ENCODE results near the gene CASZ1. TPM values are rescaled to one million over a fixed set of nuclear protein-coding genes. Genes with fewer than 3 reads are reported as not detected.

CASZ1 gene
- total RNA-seq, 1 donor from 2014 or later, result 3.4 TPM

DNA sequence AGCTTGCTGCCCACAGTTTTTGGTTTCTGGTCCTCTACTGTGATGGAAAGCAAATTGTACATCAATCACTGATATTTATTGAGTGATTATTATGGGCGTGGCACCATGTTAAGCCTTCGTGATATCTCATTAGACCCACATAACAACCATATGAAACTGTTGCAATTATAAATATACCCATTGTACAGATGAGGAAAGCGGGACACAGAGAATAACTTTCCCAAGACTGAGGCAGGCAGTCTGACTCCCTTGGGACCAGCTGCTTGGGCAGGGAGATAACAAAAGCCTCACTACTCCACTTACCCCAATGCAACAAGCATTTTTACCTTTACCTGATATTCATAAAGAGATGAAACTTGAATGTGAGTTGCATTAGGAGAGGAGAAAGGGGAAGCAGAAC, 4.3 kb upstream of the CASZ1 start:
- no peaks in the 10 kb centered on the region for H3K9me3 ChIP-seq (ENCODE audit: low read depth)
- no peak overlapping the region for H2AFZ ChIP-seq (replicated peaks)
- H3K27ac ChIP-seq, result no peak overlapping the region
- Mint-ChIP-seq H3K36me3 (no peaks in the 10 kb centered on the region), H3K9me3 (peaks cover 2% of the 10 kb centered on the region), H3K4me1 (peaks cover 36% of the 10 kb centered on the region), H3K27ac (peak overlapping the region; percentile 9), H3K4me3 (no peak overlapping the region), H3K27me3 (ENCODE audit: insufficient read depth, low read depth) (peaks cover 34% of the 10 kb centered on the region)
- TF ChIP-seq, protein P1, sequence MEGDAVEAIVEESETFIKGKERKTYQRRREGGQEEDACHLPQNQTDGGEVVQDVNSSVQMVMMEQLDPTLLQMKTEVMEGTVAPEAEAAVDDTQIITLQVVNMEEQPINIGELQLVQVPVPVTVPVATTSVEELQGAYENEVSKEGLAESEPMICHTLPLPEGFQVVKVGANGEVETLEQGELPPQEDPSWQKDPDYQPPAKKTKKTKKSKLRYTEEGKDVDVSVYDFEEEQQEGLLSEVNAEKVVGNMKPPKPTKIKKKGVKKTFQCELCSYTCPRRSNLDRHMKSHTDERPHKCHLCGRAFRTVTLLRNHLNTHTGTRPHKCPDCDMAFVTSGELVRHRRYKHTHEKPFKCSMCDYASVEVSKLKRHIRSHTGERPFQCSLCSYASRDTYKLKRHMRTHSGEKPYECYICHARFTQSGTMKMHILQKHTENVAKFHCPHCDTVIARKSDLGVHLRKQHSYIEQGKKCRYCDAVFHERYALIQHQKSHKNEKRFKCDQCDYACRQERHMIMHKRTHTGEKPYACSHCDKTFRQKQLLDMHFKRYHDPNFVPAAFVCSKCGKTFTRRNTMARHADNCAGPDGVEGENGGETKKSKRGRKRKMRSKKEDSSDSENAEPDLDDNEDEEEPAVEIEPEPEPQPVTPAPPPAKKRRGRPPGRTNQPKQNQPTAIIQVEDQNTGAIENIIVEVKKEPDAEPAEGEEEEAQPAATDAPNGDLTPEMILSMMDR (IDR thresholded peaks at IDR 0.05), result no peak
- TF ChIP-seq EZH2 (IDR thresholded peaks at IDR 0.05), result no peak
- TF ChIP-seq EZH2phosphoT487 (IDR thresholded peaks at IDR 0.05), result no peak
- H3K4me3 ChIP-seq, result no peak overlapping the region
- peaks cover 39% of the 10 kb centered on the region for H3F3A ChIP-seq (ENCODE audit: low read depth)
- H3K9ac ChIP-seq, result no peak overlapping the region
- H3K79me2 ChIP-seq (ENCODE audit: low read depth), result no peaks in the 10 kb centered on the region
- H3K4me1 ChIP-seq, result peaks cover 37% of the 10 kb centered on the region
- H3K27me3 ChIP-seq, result peaks cover 6% of the 10 kb centered on the region
- peaks cover 1% of the 10 kb centered on the region for H4K20me1 ChIP-seq (ENCODE audit: low read depth)
- no peak for DNase-seq (ENCODE audit: low spot score)
- H3K36me3 ChIP-seq, result no peaks in the 10 kb centered on the region
- no peak overlapping the region for H3K4me2 ChIP-seq

DNA sequence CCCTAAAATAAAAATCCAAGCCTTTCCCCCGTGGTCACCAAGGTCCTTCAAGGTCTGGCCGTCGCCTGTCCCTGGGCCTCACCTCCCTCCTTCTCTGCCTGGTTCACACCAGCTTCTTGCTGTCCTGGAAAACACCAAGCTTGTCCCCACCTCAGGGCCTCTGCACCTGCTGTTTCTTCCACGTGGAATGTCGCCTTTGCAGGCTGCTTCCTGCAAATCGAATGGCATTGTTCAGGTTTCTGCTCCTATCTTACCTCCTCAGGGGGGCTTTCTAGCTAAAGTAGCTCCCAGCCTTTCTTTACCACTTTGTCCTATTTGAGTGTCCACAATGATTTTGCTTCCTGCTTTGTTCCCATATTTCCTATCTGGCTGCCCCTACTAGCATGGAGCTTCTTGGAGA, 3.3 kb upstream of the CASZ1 start:
- no peak overlapping the region for H3K27ac ChIP-seq
- H3K4me1 ChIP-seq, result peaks cover 41% of the 10 kb centered on the region
- peaks cover 8% of the 10 kb centered on the region for H3K79me2 ChIP-seq (ENCODE audit: low read depth)
- Mint-ChIP-seq H3K4me3 (peak overlapping the region; percentile 6), H3K36me3 (no peaks in the 10 kb centered on the region), H3K27me3 (ENCODE audit: insufficient read depth, low read depth) (peaks cover 28% of the 10 kb centered on the region), H3K9me3 (peaks cover 2% of the 10 kb centered on the region), H3K27ac (peak overlapping the region; percentile 19), H3K4me1 (peaks cover 36% of the 10 kb centered on the region)
- peaks cover 12% of the 10 kb centered on the region for H4K20me1 ChIP-seq (ENCODE audit: low read depth)
- TF ChIP-seq, protein P1 (IDR thresholded peaks at IDR 0.05), result no peak
- TF ChIP-seq EZH2 (IDR thresholded peaks at IDR 0.05), result no peak
- TF ChIP-seq EZH2phosphoT487 (IDR thresholded peaks at IDR 0.05), result no peak
- peak overlapping the region; percentile 10 for H3K4me2 ChIP-seq
- peak; percentile 52 for DNase-seq (ENCODE audit: low spot score)
- no peaks in the 10 kb centered on the region for H3K36me3 ChIP-seq
- no peak overlapping the region for H3K4me3 ChIP-seq
- H3K27me3 ChIP-seq, result peaks cover 16% of the 10 kb centered on the region
- H3F3A ChIP-seq (ENCODE audit: low read depth), result peaks cover 46% of the 10 kb centered on the region
- no peaks in the 10 kb centered on the region for H3K9me3 ChIP-seq (ENCODE audit: low read depth)
- no peak overlapping the region for H3K9ac ChIP-seq
- no peak overlapping the region for H2AFZ ChIP-seq (replicated peaks)

DNA sequence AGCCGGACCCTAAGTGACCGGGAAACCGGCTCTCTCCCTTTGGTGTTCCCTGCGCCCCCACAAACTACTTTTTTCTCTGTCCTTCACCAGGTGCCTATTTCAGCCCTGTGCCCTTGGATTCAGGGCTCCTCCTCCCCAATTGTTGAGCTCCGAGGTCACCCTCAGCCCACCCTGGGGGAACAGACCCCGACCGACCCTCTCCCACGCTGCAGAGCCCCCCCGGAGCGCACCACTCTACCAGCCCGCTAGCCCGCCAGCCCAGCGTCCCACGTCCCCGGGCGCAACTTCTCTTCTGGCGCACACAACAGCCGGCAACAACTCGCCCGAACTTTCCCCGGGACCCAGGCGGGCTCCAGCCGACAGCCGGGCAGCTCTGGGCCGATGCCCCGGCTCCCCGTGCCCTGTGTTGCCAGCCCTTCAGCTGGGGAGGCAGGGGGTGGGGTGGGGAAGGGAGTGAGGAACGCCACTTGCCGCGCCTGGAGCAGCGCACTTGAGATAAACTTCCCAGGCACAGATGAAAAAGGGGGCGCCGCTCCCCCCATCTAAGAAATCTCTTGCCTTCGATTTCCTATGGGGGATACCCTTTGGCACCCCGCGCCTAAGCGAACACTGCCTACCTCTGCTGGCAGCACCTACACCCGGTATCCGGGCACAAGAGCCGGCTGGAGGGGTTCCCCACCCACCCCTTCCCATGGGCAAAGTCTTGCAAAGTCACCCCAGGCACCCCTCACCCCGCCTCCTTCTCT, 997 bp downstream of the CASZ1 start:
- peak overlapping the region; percentile 96 for H3K4me3 Mint-ChIP-seq
- H3K4me3 ChIP-seq, result peak overlapping the region; percentile 91

More for the DNA sequence above, 997 bp downstream of the CASZ1 start:
- Mint-ChIP-seq H3K4me1 (peaks cover 40% of the 10 kb centered on the region), H3K9me3 (peaks cover 2% of the 10 kb centered on the region), H3K27me3 (ENCODE audit: insufficient read depth, low read depth) (peaks cover 29% of the 10 kb centered on the region), H3K27ac (no peak overlapping the region), H3K36me3 (no peaks in the 10 kb centered on the region)
- Histone ChIP-seq H3K36me3 (no peaks in the 10 kb centered on the region), H3K9ac (no peak overlapping the region), H4K20me1 (ENCODE audit: low read depth) (peaks cover 48% of the 10 kb centered on the region), H3K79me2 (ENCODE audit: low read depth) (peaks cover 14% of the 10 kb centered on the region), H3K27me3 (peaks cover 42% of the 10 kb centered on the region), H3K4me1 (peaks cover 63% of the 10 kb centered on the region), H3K27ac (no peak overlapping the region), H2AFZ (replicated peaks) (no peak overlapping the region), H3F3A (ENCODE audit: low read depth) (peaks cover 58% of the 10 kb centered on the region), H3K4me2 (peak overlapping the region; percentile 97), H3K9me3 (ENCODE audit: low read depth) (no peaks in the 10 kb centered on the region)
- TF ChIP-seq EZH2 (IDR thresholded peaks at IDR 0.05), result peak; percentile 38
- no peak for TF ChIP-seq EZH2phosphoT487 (IDR thresholded peaks at IDR 0.05)
- DNase-seq (ENCODE audit: low spot score), result peak; percentile 45

Data from neural progenitor cell (in vitro differentiated cells).